Smooth muscle cell (in vitro differentiated cells): ENCODE results near the gene HDAC7. TPM values are rescaled to one million over a fixed set of nuclear protein-coding genes. Genes with fewer than 3 reads are reported as not detected.

ENCODE experiments used
- DNase-seq: peaks from one replicate; lab custom pipeline; 2025; ENCODE audit not compliant: unreplicated experiment; lab: John Stamatoyannopoulos, UW
- H2AFZ ChIP-seq: fragments of 200-600 bp; sonication (generic); 2 replicates; pipeline ENCODE4 v1.6.0; 2016; ENCODE audit warnings: antibody characterized with exemption, low read depth, mild to moderate bottlenecking
- H3F3A ChIP-seq: fragments of 200-600 bp; sonication (generic); 2 replicates; pipeline ENCODE4 v1.6.0; 2017; ENCODE audit warnings: antibody characterized with exemption, low read depth
- H3K27ac ChIP-seq: fragments of 200-600 bp; sonication (generic); 2 replicates; pipeline ENCODE4 v1.5.1; 2016; ENCODE audit warnings: low read depth, mild to moderate bottlenecking
- H3K27me3 ChIP-seq: fragments of 200-600 bp; sonication (generic); 2 replicates; pipeline ENCODE4 v1.6.1; 2016; ENCODE audit warnings: low read depth, mild to moderate bottlenecking
- H3K36me3 ChIP-seq: fragments of 200-600 bp; sonication (generic); 2 replicates; pipeline ENCODE4 v1.5.1; 2016; ENCODE audit warnings: low read depth
- H3K4me1 ChIP-seq: fragments of 200-600 bp; sonication (generic); 2 replicates; pipeline ENCODE4 v1.5.1; 2016; ENCODE audit warnings: low read depth
- H3K4me2 ChIP-seq: fragments of 200-600 bp; sonication (generic); 2 replicates; pipeline ENCODE4 v1.6.0; 2016; ENCODE audit warnings: mild to moderate bottlenecking
- H3K4me3 ChIP-seq: fragments of 200-600 bp; sonication (generic); 2 replicates; pipeline ENCODE4 v1.5.1; 2016; ENCODE audit warnings: mild to moderate bottlenecking
- H3K79me2 ChIP-seq: fragments of 200-600 bp; sonication (generic); 2 replicates; pipeline ENCODE4 v1.6.0; 2016; ENCODE audit warnings: low read depth, mild to moderate bottlenecking
- H3K9ac ChIP-seq: fragments of 200-600 bp; sonication (generic); 2 replicates; pipeline ENCODE4 v1.6.0; 2016; ENCODE audit warnings: low read depth
- H3K9me3 ChIP-seq: fragments of 200-600 bp; sonication (generic); replicated peaks from 2 replicates; pipeline ENCODE4 v1.5.1; 2016; ENCODE audit warnings: low read depth
- H4K20me1 ChIP-seq: fragments of 200-600 bp; sonication (generic); 2 replicates; pipeline ENCODE4 v1.6.0; 2016; ENCODE audit warnings: low read depth
- CTCF ChIP-seq: fragments of 200-600 bp; sonication (generic); IDR thresholded peaks from 2 replicates; pipeline ENCODE4 v1.5.1; 2017; ENCODE audit warnings: borderline replicate concordance, mild to moderate bottlenecking, antibody characterized with exemption; ENCODE audit not compliant: insufficient read depth, poor library complexity, severe bottlenecking
- WGBS: methylation state at CpG from one replicate; pipeline ENCODE4 v1.1.7; 2016; ENCODE audit warnings: low lambda C conversion rate; 5-methylcytosine and 5-hydroxymethylcytosine counted together
- polyA plus RNA-seq: library from polyadenylated mRNA; unstranded; fragments of >200 nt; fragmentation: Nextera tagmentation; extraction: Ambion mirVana; gene quantifications from 2 replicates; pipeline ENCODE4 v1.2.1, GENCODE V29; 2016
- total RNA-seq: library from RNA; depleted of rRNA; stranded (reverse); fragments of >200 nt; gene quantifications from 2 replicates; pipeline ENCODE4 v1.2.3, GENCODE V29; 2014

HDAC7 gene
- total and polyA plus RNA-seq, 2 experiments from 2014 or later: 24.1 to 32.4 TPM

- no peak overlapping the region for H3K27ac ChIP-seq
- H3K4me1 ChIP-seq: no peaks in the 10 kb centered on the region
- no peak overlapping the region for H3K9ac ChIP-seq
- no peaks in the 10 kb centered on the region for H3F3A ChIP-seq
- no peak overlapping the region for H3K4me3 ChIP-seq
- H3K9me3 ChIP-seq: no peaks in the 10 kb centered on the region
- TF ChIP-seq CTCF: no peak
- H3K36me3 ChIP-seq: no peaks in the 10 kb centered on the region
- DNase-seq: no peak
- WGBS: 97% methylated on average over 14 of the region's 14 CpGs
- H4K20me1 ChIP-seq: no peaks in the 10 kb centered on the region
- H2AFZ ChIP-seq: no peak overlapping the region
- no peaks in the 10 kb centered on the region for H3K79me2 ChIP-seq
- no peak overlapping the region for H3K4me2 ChIP-seq
- no peaks in the 10 kb centered on the region for H3K27me3 ChIP-seq
Measured at GRCh38 chr12:47864646-47865235, 45.0 kb upstream of the HDAC7 start.

DNA sequence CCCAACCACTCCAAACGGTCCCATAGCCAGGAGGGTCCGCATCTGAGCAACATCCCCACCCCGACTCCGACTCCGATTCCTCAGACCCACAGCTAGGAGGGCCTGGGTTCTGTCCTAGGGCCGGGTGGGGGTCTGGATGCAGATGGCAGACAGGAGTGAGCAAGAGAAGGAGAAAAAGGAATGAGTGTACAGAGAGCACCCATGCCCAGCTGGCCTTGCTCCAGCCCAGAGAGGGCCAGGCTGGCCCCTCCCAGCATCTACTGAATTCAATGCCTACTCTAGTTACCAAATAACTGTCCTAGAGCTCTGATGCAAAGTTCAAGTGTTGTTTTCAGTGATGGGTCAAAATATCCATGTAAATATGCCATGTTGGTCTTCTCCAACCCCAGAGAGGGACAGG, 44.3 kb upstream of the HDAC7 start:
- no peak for DNase-seq
- Histone ChIP-seq H4K20me1 (no peaks in the 10 kb centered on the region), H3K27me3 (no peaks in the 10 kb centered on the region), H3K4me1 (no peaks in the 10 kb centered on the region), H3K27ac (no peak overlapping the region), H2AFZ (no peak overlapping the region), H3K9me3 (no peaks in the 10 kb centered on the region), H3K79me2 (no peaks in the 10 kb centered on the region), H3K9ac (no peak overlapping the region), H3F3A (no peaks in the 10 kb centered on the region), H3K36me3 (no peaks in the 10 kb centered on the region), H3K4me2 (no peak overlapping the region), H3K4me3 (no peak overlapping the region)
- WGBS: 92% methylated on average over 6 of the region's 6 CpGs
- no peak for TF ChIP-seq CTCF

DNA sequence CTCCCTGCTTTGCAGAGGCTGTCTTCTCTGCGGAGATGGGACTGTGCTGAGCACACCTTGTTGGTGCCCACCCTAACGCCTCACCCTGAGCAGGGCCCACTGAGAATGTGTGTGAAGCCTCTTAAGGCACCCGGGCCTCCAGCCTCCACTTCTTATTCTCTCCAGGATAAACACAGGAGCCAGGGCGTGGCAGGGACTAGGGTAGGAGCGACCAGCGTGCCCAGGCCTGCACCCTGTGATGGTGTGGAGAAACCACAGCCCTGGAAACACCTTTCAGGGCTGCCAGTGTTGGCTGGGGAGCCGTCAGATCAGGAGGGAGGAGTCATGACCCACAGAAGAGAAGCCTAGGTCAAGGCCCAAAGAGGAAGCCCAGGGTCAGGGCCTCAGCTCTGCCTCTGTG, 43.8 kb upstream of the HDAC7 start:
- Histone ChIP-seq H3K36me3 (no peaks in the 10 kb centered on the region), H3K9me3 (no peaks in the 10 kb centered on the region), H3K9ac (no peak overlapping the region), H3K4me1 (no peaks in the 10 kb centered on the region), H3K27me3 (no peaks in the 10 kb centered on the region), H3K79me2 (no peaks in the 10 kb centered on the region), H3K4me2 (no peak overlapping the region), H3K4me3 (no peak overlapping the region), H3F3A (no peaks in the 10 kb centered on the region), H3K27ac (no peak overlapping the region), H4K20me1 (no peaks in the 10 kb centered on the region), H2AFZ (no peak overlapping the region)
- TF ChIP-seq CTCF: no peak
- no peak for DNase-seq
- 92% methylated on average over 7 of the region's 7 CpGs for WGBS

- Histone ChIP-seq H3K27ac (no peak overlapping the region), H3K4me1 (no peaks in the 10 kb centered on the region), H3K4me3 (no peak overlapping the region), H3K4me2 (no peak overlapping the region), H2AFZ (no peak overlapping the region), H3K27me3 (no peaks in the 10 kb centered on the region), H3K9me3 (no peaks in the 10 kb centered on the region), H3K79me2 (no peaks in the 10 kb centered on the region), H3K9ac (no peak overlapping the region), H4K20me1 (no peaks in the 10 kb centered on the region), H3F3A (no peaks in the 10 kb centered on the region), H3K36me3 (no peaks in the 10 kb centered on the region)
- 96% methylated on average over 7 of the region's 7 CpGs for WGBS
- no peak for DNase-seq
- TF ChIP-seq CTCF: no peak
Measured at GRCh38 chr12:47862881-47863280, 43.2 kb upstream of the HDAC7 start.
